GM19025 (cell line): ENCODE data around the gene GRAMD1B.
"Not testable (repeated sequence)": the region's sequence is repeated elsewhere in the genome, so short reads cannot be mapped to it uniquely, and the experiment has no call there.

ENCODE experiments used
- ATAC-seq: cut with Tn5 transposase; IDR thresholded peaks from one replicate; pipeline ENCODE4 v1.9.1; 2021; ENCODE audit warnings: mild to moderate bottlenecking, low read depth, moderate library complexity; ENCODE audit not compliant: unreplicated experiment

Gene GRAMD1B

DNA sequence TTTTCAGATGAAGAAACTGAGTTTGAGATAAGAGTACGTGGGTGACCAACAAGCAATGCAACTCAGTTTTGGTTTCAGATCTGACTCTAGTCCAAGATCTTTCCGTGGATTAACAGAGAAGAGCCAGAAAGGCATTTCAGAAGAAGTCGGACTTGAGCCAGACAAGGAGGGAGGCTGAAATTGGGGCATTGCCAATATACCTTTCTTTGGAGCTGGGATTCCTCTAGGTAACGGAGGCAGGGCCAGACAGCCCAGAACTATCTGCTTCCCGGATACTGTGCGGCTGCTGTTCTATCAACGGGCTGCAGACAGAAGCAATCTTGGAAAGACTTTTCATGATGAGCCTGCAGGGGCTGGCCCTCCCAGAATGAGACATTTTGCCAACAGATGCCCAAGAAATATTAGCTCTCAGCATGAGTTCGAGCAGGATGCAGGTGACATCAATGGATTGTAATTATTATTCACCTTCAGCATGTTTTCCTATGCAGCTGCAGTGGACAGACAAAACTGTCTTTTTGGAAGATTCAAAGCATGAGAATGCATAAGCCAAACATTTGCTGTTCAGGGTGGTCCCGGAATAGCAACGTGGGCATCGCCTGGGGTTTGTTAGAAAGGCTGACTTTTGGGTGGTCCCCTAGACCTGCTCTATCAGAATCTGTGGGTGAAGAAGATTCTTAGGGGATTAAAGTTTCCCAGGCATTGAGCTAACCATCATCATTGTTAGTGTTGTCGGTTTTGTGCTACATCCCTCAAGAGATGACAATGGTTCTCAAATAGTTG is 128.7 kb downstream of the GRAMD1B start:
- no peak for ATAC-seq

DNA sequence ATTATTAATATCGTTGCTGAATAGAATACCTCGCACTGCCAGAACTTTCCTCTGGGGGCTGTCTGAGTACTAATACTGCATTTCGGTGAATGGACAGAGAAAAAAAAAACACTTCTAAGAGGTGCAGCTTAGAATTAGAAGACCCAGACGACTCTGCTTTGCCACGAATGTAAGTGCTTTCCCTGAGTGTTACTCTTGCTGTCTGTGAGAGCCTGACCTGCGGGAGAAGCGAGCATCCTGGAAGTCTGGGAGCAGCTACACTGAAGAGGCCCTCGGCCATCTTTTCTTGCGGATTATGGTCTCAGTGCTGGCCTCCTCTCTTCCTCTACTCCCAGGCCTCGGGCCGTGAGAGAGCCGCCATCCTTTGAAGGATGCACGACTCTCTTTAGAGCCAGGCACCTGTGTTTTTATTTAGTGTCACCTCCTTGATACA is 129.5 kb downstream of the GRAMD1B start:
- no peak for ATAC-seq

- ATAC-seq, result no peak
These were observed 129.9 kb downstream of the GRAMD1B start for GRCh38 chr11:123560006-123560405.

GRCh38 chr11:123561431-123561800 is 131.3 kb downstream of the GRAMD1B start:
- no peak for ATAC-seq

DNA sequence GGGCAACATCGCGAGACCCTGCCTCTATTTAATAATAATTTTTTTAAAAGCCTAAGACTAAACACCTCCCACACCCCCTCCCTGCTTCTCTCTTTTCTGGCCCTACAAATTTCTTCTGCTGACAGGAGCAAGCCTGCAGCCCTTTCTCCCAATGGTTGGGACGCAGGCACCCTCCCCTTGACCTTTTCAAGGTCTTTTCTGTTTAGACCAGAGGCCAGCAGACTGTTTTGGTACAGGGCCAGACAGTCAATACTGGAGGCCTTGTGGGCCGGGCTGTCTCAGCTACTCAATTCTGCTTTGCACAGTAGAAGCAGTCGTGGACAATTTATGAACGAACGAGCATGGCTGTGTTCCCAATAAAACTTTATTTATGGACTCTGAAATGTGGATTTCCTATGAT is 132.1 kb downstream of the GRAMD1B start:
- no peak for ATAC-seq

- no peak for ATAC-seq
These were observed 132.8 kb downstream of the GRAMD1B start for GRCh38 chr11:123562829-123563228.

DNA sequence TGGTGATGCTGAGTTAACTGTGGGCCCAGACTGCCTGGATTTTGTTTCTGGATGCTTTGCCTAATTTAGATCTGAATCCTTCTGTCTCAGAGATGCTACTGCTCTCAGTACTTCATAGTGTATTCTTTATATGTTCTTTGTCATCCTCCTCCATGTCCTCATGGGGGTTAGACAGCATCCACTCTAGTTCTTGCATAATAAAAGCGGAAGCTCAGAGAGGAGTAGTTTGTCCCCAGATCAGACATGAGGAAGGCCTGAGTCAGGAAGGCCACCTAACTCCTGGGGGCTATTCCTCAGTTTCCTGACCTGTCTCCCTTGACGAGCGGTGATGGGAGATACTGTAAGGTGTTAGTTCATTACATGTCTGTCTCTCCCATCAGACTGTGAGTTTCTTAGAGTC is 134.2 kb downstream of the GRAMD1B start:
- no peak for ATAC-seq

DNA sequence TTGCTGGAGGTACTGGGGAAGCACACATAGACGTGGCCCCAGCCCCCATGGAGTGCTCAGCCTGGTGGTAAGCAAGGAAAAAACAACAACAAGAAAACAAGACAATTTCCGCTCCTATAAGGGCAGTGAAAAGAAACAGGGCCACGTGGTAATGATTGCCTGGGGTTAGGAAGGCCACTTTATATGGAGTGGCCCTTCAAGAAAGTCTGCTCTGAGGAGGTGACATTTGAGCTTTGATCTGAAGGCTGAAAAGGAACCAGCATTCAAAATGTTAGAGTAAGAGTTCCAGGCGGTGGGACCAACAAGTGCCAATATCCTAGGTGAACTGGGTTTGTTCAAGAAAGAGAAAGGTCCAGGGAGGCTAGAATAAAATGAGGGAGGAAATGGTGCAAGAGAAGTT is 136.8 kb downstream of the GRAMD1B start:
- ATAC-seq, result no peak

DNA sequence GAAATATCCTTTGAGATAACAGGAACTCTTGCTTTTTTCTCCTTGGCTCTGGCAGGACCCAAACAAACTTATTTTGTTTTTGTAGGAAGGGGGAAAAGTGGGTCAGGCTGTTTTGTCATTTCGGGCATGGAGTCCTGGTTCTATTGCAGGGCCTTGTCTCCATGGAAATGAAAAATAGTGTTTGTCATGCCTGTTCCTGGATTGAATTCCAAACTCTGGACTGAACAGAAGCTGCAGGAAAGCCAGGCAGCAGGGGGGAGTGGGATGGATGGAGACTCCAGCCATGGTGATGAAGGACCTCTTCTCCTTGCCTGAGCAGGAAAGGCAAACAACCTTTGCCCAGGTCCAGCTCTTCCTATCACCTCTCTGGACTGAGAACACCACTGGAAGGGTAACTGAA is 137.4 kb downstream of the GRAMD1B start:
- ATAC-seq, result no peak

DNA sequence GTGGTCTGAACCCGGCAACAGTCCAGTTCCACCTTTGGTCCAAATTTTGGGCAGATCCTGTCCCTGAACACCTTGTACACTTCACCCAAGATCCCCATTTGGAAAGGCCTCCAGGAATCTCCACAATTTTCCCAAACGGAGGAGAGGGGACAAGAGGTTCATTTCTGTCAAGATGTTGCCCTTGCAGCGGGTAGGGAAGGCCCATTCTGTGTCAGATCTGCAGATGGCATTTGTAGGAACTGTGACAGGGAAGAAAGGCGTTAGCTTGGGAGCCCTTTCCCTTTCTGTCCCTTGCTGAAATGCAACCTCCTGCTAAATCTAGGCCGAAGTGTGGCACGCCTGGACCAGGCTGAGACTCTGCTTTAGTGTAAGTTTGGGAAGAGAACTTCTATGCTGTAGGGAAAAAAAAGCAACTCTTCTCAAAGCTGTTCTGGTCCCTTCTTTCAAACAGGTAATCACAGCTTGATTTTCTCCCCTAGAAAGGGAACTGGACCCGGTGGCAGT is 138.3 kb downstream of the GRAMD1B start:
- ATAC-seq, result no peak

GRCh38 chr11:123569393-123569792 is 139.3 kb downstream of the GRAMD1B start:
- ATAC-seq, result no peak

- ATAC-seq, result no peak
These were observed 141.0 kb downstream of the GRAMD1B start for GRCh38 chr11:123570939-123571580.

- not testable (repeated sequence) for ATAC-seq
These were observed 142.7 kb downstream of the GRAMD1B start for GRCh38 chr11:123572791-123573190.

DNA sequence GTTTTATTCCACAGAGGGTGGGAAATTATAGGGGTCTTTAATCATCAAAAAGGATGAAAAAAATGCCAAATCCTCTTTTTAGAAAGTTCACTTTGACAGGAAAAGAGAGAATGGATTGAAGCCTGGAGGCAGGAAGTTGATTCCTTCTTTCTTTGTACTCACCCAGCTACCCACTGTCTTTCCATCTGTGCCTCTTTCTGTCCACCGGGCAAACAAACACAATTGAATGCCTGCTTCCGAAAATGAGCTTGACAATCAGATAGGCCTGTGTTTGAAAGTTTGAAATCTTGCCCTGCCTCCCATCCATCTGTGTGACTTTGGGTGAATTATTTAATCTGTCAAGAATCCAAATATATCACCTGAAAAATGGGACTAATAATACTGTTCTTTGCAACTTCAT is 143.2 kb downstream of the GRAMD1B start:
- ATAC-seq, result no peak

- no peak for ATAC-seq
These were observed 145.4 kb downstream of the GRAMD1B start for GRCh38 chr11:123575441-123575840.

DNA sequence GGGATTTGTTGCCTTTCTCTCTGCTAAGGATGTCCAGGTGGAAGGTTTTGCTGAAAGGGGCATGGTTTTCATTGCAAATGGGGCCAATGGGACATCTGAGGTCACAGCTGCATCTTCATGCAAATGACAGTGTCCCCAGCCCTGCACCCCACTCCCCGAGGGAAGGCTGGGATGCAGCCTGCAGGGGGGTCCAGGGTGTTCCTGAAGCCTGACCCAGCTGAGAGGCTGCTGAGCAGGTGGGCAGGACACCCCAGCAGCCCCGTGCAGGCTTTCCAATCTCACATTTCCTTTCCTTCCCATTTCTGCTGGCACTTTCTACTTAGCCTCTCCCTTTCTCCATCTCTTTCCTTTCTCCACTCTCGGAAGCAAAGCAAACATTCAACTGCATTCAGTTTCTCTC is 146.0 kb downstream of the GRAMD1B start:
- no peak for ATAC-seq

GRCh38 chr11:123576501-123576900 is 146.4 kb downstream of the GRAMD1B start:
- ATAC-seq, result no peak

DNA sequence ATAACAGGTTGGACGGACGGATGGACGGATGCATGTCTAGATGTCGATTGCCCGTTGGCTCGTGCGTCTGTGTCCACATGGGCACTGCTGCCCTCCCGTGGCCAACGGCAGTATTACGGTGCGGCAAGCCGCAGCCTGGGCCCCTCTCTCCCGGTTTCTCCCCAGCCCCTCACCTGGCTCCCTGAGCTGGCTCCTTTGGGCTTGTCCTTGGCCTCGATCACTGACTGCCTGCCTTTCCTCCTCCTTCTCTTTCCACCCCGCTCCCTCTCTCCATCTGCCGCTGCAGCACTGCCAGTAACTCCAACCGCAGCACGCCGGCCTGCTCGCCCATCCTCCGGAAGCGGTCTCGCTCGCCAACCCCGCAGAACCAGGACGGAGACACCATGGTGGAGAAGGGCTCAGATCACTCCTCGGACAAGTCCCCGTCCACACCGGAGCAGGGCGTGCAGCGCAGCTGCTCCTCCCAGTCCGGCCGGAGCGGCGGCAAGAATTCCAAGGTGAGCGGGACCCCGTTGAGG is 147.1 kb downstream of the GRAMD1B start:
- no peak for ATAC-seq

DNA sequence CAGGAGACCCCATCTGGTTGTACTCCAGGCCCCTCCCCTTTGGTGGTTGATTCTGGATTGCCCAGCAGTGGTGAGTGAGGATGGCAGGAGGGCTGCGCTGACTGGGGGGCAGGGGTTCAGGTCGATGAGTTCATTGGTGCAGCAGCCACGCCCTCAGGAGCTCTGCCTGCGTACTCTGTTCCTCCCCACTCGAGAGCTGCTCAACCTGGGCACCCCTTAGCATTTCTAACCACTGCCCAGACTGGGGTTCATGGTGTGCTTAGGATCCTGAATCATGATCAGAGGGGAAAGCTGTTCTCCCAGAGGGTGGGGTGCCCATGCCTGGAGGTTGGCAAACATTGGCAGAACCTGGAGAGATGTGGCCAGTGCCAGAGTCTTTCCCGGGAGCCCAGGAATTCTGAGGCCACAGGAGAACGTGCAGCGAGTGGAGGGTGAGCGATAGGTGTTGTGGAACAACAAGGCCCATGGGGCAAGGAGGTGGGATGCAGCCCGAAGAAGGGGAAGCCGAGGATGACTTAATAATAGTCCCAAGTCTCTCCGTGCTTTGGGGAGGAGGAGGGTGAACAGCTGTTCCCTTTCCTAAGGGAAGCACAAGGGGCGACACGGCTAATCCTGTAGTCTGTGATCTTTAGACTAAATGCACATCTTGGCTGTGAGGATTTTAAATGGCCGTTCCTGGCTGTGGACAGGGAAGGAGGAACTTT is 148.9 kb downstream of the GRAMD1B start:
- ATAC-seq, result no peak

GRCh38 chr11:123579482-123579812 is 149.4 kb downstream of the GRAMD1B start:
- ATAC-seq, result no peak

DNA sequence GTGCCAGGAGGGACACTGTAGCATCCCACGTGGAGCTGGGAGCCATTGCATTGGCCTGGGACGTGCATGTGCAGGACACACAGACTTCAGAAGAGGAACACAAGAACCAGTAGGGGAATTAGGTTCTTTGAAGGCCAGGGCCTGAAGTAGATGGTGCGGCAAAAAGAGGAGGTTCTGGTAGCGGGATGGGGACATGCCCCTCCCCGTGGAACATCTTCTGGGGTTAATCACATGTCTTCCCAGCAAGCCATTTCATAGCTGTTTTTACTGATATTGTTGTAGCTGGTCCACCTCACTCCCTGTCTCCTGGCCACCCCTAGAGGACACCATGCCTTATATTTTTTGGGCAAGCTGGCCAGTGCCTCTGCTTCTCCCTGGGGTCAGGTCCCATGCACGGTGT is 150.1 kb downstream of the GRAMD1B start:
- ATAC-seq, result no peak
